Uterus (tissue), 2 donors: Measurements from ENCODE around the gene TRIM46.

Source experiments
- POLR2A ChIP-seq, 2 donors: fragments of 450-650 bp; IDR thresholded peaks; one replicate each; pipeline ENCODE4 v1.6.1; 2016; ENCODE audit warnings: antibody characterized with exemption in 2 of 2, mild to moderate bottlenecking in 1 of 2, moderate library complexity in 1 of 2
- TF ChIP-seq, protein P1 (sequence below), 4 experiments: fragments of 200-600 bp in 2 of 4; fragments of 450-650 bp in 2 of 4; sonication (generic) in 2 of 4; IDR thresholded peaks; one replicate each; pipeline ENCODE4 v1.5.1; 2016 to 2019; ENCODE audit warnings: antibody characterized with exemption in 4 of 4, mild to moderate bottlenecking in 2 of 4, moderate library complexity in 1 of 4

DNA sequence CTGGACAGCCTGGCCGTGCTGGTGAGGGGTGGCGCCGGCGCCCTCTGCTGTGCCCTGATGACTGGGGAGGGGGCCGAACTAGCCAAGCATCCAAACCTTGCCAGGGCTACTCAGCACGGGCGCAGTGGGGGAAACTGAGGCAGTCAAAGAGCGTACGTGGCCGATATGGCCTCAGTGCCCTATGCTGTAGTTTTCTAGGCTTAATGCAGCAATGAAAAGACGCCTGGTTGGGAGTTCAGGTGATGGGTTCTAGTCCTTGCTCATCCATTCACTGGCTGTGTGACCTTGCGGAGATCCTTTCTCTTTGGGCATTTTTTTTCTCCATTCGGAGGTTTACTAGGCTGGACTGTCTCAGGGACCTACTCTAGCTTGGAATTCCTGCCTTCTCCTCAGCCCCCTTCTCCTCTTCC, 35.7 kb downstream of the TRIM46 start:
- TF ChIP-seq, protein P1, sequence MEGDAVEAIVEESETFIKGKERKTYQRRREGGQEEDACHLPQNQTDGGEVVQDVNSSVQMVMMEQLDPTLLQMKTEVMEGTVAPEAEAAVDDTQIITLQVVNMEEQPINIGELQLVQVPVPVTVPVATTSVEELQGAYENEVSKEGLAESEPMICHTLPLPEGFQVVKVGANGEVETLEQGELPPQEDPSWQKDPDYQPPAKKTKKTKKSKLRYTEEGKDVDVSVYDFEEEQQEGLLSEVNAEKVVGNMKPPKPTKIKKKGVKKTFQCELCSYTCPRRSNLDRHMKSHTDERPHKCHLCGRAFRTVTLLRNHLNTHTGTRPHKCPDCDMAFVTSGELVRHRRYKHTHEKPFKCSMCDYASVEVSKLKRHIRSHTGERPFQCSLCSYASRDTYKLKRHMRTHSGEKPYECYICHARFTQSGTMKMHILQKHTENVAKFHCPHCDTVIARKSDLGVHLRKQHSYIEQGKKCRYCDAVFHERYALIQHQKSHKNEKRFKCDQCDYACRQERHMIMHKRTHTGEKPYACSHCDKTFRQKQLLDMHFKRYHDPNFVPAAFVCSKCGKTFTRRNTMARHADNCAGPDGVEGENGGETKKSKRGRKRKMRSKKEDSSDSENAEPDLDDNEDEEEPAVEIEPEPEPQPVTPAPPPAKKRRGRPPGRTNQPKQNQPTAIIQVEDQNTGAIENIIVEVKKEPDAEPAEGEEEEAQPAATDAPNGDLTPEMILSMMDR (IDR thresholded peaks at IDR 0.05) = no peak
- no peak for TF ChIP-seq POLR2A (IDR thresholded peaks at IDR 0.05)
